Measurements from ENCODE around the gene OSR1.
"Not testable (repeated sequence)": the region's sequence is repeated elsewhere in the genome, so short reads cannot be mapped to it uniquely, and the experiment has no call there.

The OSR1 gene

GRCh38 chr2:19358242-19359020 is at the start of gene OSR1:
Gene OSR1, minus strand, starts transcription at chr2:19358623. Its CDS starts 4,818 bp downstream, at chr2:19353805.
- no peak for DNase-seq (ENCODE audit: low read depth in 2 of 2)

GRCh38 chr2:19403785-19404184 is 45.4 kb upstream of the OSR1 start:
- DNase-seq (ENCODE audit: low read depth in 2 of 2), result no peak

- DNase-seq (ENCODE audit: low read depth in 2 of 2), result no peak
These were observed 33.8 kb upstream of the OSR1 start for GRCh38 chr2:19392191-19392590.

GRCh38 chr2:19389469-19389868 is 31.0 kb upstream of the OSR1 start:
- not testable (repeated sequence) for DNase-seq (ENCODE audit: low read depth in 2 of 2)

GRCh38 chr2:19380532-19380931 is 22.1 kb upstream of the OSR1 start:
- no peak for DNase-seq (ENCODE audit: low read depth in 2 of 2)

GRCh38 chr2:19378939-19379338 is 20.5 kb upstream of the OSR1 start:
- DNase-seq (ENCODE audit: low read depth in 2 of 2), result no peak

GRCh38 chr2:19377717-19378116 is 19.3 kb upstream of the OSR1 start:
- no peak for DNase-seq (ENCODE audit: low read depth in 2 of 2)

- no peak for DNase-seq (ENCODE audit: low read depth in 2 of 2)
These were observed 14.9 kb upstream of the OSR1 start for GRCh38 chr2:19373352-19373751.

GRCh38 chr2:19371996-19372582 is 13.7 kb upstream of the OSR1 start:
- no peak for DNase-seq (ENCODE audit: low read depth in 2 of 2)

- no peak for DNase-seq (ENCODE audit: low read depth in 2 of 2)
These were observed 11.0 kb upstream of the OSR1 start for GRCh38 chr2:19369341-19369955.

- no peak for DNase-seq (ENCODE audit: low read depth in 2 of 2)
These were observed 10.3 kb upstream of the OSR1 start for GRCh38 chr2:19368760-19369159.

- DNase-seq (ENCODE audit: low read depth in 2 of 2), result no peak
These were observed 8.9 kb upstream of the OSR1 start for GRCh38 chr2:19367326-19367725.

- no peak for DNase-seq (ENCODE audit: low read depth in 2 of 2)
These were observed 6.7 kb upstream of the OSR1 start for GRCh38 chr2:19365126-19365525.

GRCh38 chr2:19364014-19364413 is 5.6 kb upstream of the OSR1 start:
- no peak for DNase-seq (ENCODE audit: low read depth in 2 of 2)

GRCh38 chr2:19363474-19363778 is 5.0 kb upstream of the OSR1 start:
- no peak for DNase-seq (ENCODE audit: low read depth in 2 of 2)

GRCh38 chr2:19362755-19363473 is 4.5 kb upstream of the OSR1 start:
- peak; percentile 27 to 39 for DNase-seq (ENCODE audit: low read depth in 2 of 2)

GRCh38 chr2:19362094-19362754 is 3.8 kb upstream of the OSR1 start:
- DNase-seq (ENCODE audit: low read depth in 2 of 2), result no peak

GRCh38 chr2:19361325-19361990 is 3.0 kb upstream of the OSR1 start:
- no peak for DNase-seq (ENCODE audit: low read depth in 2 of 2)

- no peak for DNase-seq (ENCODE audit: low read depth in 2 of 2)
These were observed 2.5 kb upstream of the OSR1 start for GRCh38 chr2:19360966-19361321.

GRCh38 chr2:19360266-19360965 is 2.0 kb upstream of the OSR1 start:
- no peak for DNase-seq (ENCODE audit: low read depth in 2 of 2)

- no peak for DNase-seq (ENCODE audit: low read depth in 2 of 2)
These were observed 1.0 kb upstream of the OSR1 start for GRCh38 chr2:19359456-19359855.
